MM.1S (cell line): Measurements from ENCODE around the gene MMP15.

Experiments used
- CTCF ChIP-seq: fragments of 300-600 bp; sonication (generic); IDR thresholded peaks from 2 replicates; pipeline ENCODE4 v1.5.1; 2016; ENCODE audit warnings: antibody characterized with exemption, low read length, mixed read lengths
- EZH2 ChIP-seq: fragments of 300-600 bp; sonication (generic); optimal IDR thresholded peaks from 2 replicates; pipeline ENCODE3; 2017; ENCODE audit warnings: low read depth, mild to moderate bottlenecking, antibody characterized with exemption, low read length, mixed read lengths
- EZH2phosphoT487 ChIP-seq: fragments of 300-600 bp; sonication (generic); IDR thresholded peaks from 2 replicates; pipeline ENCODE4 v1.6.1; 2018; ENCODE audit warnings: antibody characterized with exemption, low read length

DNA sequence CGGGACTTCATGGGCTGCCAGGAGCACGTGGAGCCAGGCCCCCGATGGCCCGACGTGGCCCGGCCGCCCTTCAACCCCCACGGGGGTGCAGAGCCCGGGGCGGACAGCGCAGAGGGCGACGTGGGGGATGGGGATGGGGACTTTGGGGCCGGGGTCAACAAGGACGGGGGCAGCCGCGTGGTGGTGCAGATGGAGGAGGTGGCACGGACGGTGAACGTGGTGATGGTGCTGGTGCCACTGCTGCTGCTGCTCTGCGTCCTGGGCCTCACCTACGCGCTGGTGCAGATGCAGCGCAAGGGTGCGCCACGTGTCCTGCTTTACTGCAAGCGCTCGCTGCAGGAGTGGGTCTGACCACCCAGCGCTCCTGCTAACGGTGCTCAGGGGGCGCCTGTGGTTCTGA, 19.5 kb downstream of the MMP15 start:
- TF ChIP-seq CTCF (no peak), EZH2phosphoT487 (no peak), EZH2 (no peak)
